ENCODE results near the gene PNPLA6. TPM values are rescaled to one million over a fixed set of nuclear protein-coding genes. Genes with fewer than 3 reads are reported as not detected.

PNPLA6 gene
- total and polyA plus RNA-seq, 9 of the 15 experiments (the other 6 are each of a cell fraction or from before 2014, with no cell fraction given): 0.07 to 30.2 (median 8.3) TPM

DNA sequence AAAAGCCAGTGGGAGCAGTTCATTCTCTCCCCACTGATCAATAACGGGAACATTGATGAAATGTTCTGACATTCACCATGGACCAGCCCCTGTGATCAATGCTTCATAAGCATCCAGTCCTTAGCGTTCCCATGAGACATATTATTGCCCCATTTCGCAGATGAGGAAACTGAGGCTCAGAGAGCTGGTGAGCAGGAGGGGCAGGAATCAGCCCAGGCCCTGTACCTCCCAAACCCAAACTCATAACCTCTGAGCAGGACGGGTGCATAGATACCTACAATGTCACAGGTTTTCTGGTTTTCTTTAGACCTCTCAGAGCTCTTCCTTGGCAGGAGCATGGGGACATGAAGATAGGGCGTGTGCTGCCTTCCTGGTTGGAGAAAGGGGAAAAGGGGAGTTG, 11.0 kb upstream of the PNPLA6 start:
- H3K36me3 ChIP-seq (ENCODE audit: control insufficient read depth, insufficient read depth, low read length): peaks cover 8% of the 10 kb centered on the region; the same call in 1 of the 3 replicates
- POLR2A ChIA-PET: interaction anchor here (0.7 kb wide), 1 partner anchor 15 kb away, joined by 3 read pairs; no protein-coding TSS in a partner anchor
- peaks cover 4% of the 10 kb centered on the region; the same call in 2 of the 3 replicates for H3K79me2 ChIP-seq (ENCODE audit: control insufficient read depth, insufficient read depth, low read length)
- H4K20me1 ChIP-seq (replicated peaks; ENCODE audit: control insufficient read depth, insufficient read depth, low read length): no peaks in the 10 kb centered on the region
- in situ Hi-C loops (cut with MboI): no loop called here
- DNase-seq (ENCODE audit: extremely low read depth in 1 of 4, low spot score in 3 of 4) (no peak), ATAC-seq (no peak), FAIRE-seq (no peak)
- H2AFZ ChIP-seq (ENCODE audit: low read depth, low read length): no peak overlapping the region
- H3K27me3 ChIP-seq (ENCODE audit: control insufficient read depth in 2 of 2, insufficient read depth in 2 of 2, low read length in 2 of 2): no peaks in the 10 kb centered on the region
- H3K4me3 ChIP-seq: no peak overlapping the region
- H3K4me1 ChIP-seq (replicated peaks in 1 of 2; ENCODE audit: control insufficient read depth in 2 of 2, insufficient read depth in 2 of 2, low read length in 2 of 2): peaks cover 6 to 43% of the 10 kb centered on the region in 2 experiments; a peak in 4 of 5 replicates
- no TSS peak for BruUV-seq (replicated peaks)
- no peaks in the 10 kb centered on the region for H3K9me3 ChIP-seq (replicated peaks; ENCODE audit: control insufficient read depth, insufficient read depth, low read depth, low read length)
- intact Hi-C loops (cut with micrococcal nuclease): no loop called here
- 64% methylated on average over 5 of the region's 5 CpGs for WGBS (ENCODE audit: insufficient coverage, low coverage, missing lambda C conversion rate)
- no peak overlapping the region for H3K4me2 ChIP-seq (ENCODE audit: insufficient read depth, low read length)
- H3K9me1 ChIP-seq (ENCODE audit: control insufficient read depth, insufficient read depth, low read length): no peaks in the 10 kb centered on the region
- CTCF ChIA-PET (ENCODE audit: low intra/inter-chr PET ratio): no interaction called here
- no peak overlapping the region for H3K9ac ChIP-seq (ENCODE audit: insufficient read depth in 1 of 2, low read depth in 2 of 2, low read length in 2 of 2)
- no peak overlapping the region for H3K27ac ChIP-seq (ENCODE audit: extremely low read depth, low read depth, low read length)
- TF ChIP-seq LEF1 (IDR thresholded peaks at IDR 0.05): no peak
- TF ChIP-seq FUS (optimal IDR thresholded peaks at IDR 0.05; ENCODE audit: low read depth, low read length): no peak
- peak; percentile 56 for TF ChIP-seq BCOR (IDR thresholded peaks at IDR 0.05)
- TF ChIP-seq PHF20 (IDR thresholded peaks at IDR 0.05; ENCODE audit: partially characterized antibody): no peak
- TF ChIP-seq RBM25 (IDR thresholded peaks at IDR 0.05; ENCODE audit: low read depth, low read length, severe bottlenecking): peak; percentile 76
- TF ChIP-seq, protein P1, sequence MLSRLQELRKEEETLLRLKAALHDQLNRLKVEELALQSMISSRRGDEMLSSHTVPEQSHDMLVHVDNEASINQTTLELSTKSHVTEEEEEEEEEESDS (CRISPR knock-in tag; IDR thresholded peaks at IDR 0.05): no peak
- no peak for TF ChIP-seq FIP1L1 (IDR thresholded peaks at IDR 0.05; ENCODE audit: low read depth, low read length, poor library complexity, severe bottlenecking)
- no peak for TF ChIP-seq ZNF561 (CRISPR knock-in tag; conservative IDR thresholded peaks at IDR 0.05)
- TF ChIP-seq TRIM24 (IDR thresholded peaks at IDR 0.05): no peak
